ENCODE data around the gene STOML1.
"Not testable (repeated sequence)": the region's sequence is repeated elsewhere in the genome, so short reads cannot be mapped to it uniquely, and the experiment has no call there.

The STOML1 gene

DNA sequence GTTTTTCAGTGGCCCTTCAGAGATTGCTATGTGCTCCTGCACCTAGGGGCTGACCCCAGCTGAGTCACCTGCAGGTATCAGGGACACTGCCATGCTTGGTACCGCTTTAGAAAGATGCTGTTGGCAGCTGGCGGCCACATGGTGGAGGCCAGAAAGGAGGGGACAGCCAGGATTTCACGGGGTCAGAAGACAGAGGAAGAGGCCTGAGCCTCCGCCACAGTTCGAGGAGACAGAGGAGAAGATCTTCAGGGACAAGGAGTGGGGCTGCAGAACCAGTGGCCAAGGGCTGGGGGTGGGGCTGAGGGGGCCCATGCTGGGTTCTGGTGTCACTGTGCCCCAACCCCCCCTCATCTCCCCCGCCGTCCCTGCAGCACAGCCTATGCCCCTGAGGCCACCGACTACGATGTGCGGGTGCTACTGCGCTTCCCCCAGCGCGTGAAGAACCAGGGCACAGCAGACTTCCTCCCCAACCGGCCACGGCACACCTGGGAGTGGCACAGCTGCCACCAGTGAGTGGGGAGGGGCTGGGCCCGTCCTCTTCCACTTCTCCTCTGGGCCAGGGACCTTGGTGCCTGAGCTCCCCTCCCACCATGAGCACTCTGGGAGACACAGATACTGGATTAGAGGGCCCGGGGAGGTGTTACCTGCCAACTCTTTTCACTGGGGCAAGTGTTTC is 45.9 kb downstream of the STOML1 start:
- DNase-seq (ENCODE audit: low read depth), result no peak

GRCh38 chr15:73945130-73945508 is 47.0 kb downstream of the STOML1 start:
- DNase-seq (ENCODE audit: low read depth), result no peak

DNA sequence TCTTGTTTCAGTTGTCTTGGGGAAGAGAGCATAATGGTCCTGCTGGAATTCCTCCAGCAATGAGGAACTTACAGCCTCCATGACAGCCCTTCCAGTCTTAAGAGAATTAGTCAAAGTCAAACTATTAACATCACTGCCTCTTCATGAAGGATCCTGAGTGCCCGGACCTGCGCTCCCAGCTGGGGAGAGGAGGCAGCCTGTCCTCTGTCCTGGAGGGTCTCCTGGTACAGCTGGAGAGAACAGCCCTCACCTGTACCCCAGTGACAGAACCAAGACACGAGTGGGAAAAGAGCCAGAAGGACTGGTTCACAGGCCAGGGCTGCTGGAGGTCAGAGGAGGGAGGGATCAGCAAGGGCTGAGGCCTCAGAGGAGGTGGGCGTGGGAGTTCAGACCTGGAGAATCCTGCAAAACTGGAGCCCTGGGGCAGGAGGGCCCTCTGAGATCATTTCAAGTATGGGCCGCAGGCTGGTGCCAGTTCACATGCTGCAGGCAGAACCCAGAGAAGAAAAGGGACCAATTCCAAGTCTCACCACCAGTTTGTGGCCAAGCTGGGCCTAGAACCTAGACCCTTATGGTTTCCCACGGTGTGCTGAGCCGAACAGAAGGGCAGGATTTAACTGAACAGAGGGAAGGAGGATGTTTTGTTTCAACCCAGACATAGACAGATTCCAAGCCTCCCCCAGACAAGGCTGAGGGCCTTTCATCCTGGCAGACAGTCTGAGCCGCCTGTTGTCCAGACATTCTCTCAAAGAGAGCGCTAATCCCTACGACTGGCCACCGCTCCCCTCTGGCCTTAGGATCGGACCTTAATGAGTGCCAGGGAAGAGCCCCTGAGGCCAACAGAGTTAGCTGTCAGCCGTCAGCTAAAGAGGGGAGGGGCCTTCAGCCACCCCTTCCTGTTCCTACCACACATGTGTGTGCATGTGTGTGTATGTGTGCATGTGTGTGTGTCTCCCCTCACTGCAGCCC is 47.6 kb downstream of the STOML1 start:
- DNase-seq (ENCODE audit: low read depth), result no peak

GRCh38 chr15:73942751-73943270 is 49.3 kb downstream of the STOML1 start:
- no peak for DNase-seq (ENCODE audit: low read depth)

DNA sequence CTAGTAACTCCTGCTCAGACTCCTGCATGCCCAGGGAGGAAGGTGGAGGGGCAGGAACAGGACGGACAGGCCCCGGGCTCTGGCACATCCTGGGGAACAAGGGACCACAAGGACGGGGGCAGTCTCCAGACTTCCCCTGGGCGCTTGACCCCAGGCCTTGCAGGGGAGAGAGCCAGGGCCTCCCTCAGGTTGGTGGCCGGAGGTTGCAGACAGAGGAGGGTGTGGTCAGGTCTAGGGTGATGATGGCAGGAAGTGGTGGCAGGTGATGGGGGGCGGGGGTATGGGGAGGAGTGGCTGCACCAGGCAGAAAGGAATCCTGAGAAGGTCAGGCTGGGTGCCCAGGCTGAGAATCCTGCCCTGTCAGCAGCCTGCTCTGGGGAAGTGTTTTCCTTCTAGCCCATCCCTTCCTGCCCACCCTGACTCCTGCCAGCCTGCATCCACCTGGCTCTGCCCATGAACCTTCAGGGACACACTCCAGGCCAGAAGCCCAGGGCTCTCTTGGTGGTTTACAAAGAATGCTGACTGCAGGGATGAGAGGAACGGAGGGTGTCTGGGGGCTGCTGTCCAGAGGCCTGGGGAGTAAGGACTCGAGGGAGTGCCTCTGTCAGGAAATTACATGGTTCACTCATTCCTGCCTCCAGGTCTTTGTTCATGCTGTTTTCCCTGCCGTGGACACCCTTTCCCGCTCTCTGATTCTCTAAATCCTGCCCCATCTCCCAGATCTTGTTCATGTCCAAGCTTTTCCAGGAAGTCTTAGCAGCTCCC is 50.0 kb downstream of the STOML1 start:
- DNase-seq (ENCODE audit: low read depth), result no peak

DNA sequence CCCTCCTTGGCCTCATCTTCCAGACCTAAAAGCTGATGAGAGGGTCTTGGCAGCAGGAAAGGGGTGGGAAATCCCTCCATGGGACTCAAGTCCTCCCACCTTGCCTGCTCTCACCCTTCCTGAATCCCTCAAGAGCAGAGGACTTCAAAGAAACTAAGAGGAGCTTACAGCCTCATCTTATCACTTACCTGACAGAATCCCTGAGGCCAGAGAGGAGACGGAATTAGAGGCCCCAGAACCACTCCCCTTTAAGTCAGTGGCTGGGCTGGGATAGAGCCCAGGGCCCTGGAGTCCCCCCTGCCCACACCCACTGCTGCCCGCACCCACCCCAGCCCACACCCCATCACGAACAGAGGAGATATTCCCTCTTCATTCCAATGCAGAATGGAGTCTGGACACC is 50.6 kb downstream of the STOML1 start:
- DNase-seq (ENCODE audit: low read depth), result no peak

DNA sequence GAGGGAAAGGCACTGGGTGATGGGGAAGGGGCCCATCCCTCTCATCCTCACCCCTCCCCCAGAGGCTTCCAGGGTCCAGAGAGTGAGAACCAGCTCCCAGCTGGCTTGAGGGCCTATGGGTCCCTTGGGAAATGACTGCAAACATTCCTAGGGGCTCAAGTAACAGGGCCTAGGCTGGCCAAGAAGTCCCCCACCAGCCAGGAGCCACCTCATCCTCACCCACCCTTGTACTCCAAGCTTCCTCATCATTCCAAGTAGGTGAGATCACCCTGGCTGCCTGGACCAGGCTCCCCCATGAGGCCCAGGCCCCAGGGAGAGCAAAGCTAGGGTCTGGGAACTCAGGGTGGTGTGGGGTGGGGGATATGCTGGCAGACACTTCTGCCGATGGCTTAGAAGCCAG is 51.1 kb downstream of the STOML1 start:
- no peak for DNase-seq (ENCODE audit: low read depth)

DNA sequence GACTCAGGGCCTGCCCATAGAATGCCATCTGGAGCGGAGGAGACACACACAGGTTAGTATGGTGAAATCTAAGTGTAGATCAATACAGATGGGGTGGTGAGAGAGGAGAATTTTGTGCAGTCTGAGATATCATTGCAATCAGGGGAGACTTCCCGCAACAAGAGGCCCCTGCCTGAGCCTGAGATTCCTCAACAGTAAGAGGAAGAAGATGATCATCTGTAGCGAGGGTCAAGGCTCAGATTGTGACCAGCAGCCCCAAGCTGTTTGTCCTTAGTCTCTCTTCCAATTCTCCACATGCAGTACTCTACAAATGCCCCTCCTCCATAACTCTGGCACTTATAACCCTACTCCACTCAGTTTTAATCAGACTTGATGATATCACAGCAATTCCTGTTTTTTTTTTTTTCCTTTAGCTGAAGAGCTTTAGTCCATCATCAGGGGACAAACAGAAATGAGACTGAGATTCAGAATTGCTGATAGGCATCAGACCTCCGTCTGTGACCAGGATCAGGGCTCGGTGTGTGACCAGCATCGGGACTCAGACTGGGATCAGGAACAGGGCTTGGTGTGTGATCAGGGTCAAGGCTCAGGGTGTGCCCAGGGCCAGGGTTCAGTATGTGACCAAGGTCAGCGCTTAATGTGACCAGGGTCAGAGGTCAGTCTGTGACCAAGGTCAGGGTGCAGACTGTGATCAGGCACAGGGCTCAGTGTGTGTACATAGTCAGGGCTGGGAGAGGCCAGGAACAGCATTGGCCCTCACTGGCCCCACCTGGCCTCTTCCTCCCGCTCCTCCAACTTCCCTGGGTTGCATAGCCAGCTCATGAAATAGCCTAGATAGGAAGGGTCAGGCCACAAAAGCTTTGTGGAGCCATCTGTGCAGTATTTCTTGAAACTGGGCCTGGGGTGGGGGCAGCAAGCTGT is 51.8 kb downstream of the STOML1 start:
- DNase-seq (ENCODE audit: low read depth), result no peak

DNA sequence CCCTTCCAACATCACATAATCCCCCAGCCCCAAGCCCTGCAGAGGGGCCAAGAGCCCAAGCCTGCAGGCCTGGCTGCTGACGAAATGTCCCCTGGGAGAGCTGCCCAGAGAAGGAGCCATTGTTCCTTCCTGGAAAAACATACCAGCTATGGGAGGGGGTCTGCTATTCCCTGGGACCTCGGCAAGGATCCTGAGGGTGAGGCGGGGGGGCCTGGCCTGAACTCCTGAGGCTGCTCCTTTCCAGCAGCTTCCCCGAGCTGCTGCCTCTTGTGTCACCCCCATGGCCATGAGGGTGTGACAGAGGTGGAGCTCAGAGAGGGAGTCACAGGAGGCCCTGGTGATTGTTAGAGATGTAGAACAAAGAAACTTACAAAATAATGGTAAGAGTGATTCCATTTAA is 53.0 kb downstream of the STOML1 start:
- no peak for DNase-seq (ENCODE audit: low read depth)

DNA sequence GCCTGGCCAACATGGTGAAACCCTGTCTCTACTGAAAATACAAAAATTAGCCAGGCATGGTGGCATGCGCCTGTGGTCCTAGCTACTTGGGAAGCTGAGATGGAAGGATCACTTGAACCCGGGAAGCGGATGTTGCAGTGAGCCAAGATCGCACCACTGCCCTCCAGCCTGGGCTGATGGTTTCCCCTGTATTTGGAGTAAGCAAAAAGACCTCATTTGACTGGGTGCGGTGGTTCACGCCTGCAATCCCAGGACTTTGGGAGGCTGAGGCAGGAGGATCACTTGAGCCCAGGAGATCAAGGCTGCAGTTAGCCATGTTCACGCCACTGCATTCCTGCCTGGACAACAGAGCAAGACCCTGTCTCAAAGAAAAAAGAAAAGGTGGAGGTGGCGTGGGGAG is 53.6 kb downstream of the STOML1 start:
- DNase-seq (ENCODE audit: low read depth), result not testable (repeated sequence)

DNA sequence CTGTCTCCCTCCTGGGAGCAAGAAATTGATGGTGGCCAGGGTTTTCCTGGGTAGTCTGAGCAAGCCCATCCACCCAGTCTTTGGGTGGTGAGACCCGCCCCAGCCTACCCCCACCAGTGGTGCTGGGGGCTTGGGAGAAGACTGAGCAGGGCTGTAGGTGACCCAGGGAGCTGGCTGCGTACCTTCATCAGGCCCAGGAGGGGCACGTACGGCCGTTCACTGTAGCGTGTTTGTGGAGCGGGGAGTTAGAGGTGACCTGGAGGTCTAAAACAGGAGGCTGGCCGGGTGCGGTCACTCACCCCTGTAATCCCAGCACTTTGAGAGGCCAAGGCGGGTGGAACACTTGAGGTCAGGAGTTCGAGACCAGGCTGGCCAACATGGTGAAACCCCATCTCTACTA is 54.4 kb downstream of the STOML1 start:
- DNase-seq (ENCODE audit: low read depth), result no peak

GRCh38 chr15:73937296-73937695 is 54.8 kb downstream of the STOML1 start:
- no peak for DNase-seq (ENCODE audit: low read depth)

- no peak for DNase-seq (ENCODE audit: low read depth)
Observed at GRCh38 chr15:73936588-73937290, 55.4 kb downstream of the STOML1 start.

DNA sequence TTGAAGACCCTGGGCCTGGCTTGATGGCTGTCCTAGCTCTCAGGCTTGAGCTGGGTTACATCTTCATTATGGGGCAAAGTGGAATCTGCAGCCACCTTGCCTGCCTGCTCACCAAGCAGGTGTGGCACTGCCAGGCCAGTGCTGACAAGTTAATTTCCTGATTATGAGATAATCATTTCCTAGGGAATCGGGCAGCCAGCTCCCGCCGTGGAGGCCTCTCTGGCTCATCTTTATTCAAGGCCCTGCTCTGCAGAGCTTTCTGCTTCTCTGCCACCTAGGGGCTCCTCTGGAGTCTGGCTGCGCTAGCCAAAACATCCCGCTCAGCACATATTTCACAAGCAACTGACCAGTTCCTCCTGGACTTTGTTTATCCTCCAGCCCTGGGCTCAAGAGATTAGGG is 55.9 kb downstream of the STOML1 start:
- DNase-seq (ENCODE audit: low read depth), result no peak

DNA sequence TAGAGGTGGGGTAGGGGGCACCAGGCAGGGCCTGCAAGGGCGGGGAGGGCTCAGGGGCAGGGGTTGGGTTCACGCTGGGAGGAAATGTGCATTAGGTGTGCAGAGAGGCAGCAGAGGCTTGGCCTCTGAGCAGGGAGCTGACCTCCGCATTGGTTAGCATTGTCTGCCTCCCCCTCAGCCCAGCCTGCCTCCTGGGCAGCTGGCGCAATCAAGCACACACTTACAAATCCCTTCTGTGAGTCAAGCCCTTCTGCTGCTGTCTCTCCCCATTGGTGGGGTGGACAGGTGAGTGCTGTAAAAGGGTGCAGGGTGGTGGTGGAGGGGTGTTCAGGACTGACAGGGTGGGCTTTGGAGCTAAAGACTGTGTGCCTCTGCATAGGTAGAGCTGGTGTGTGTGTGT is 56.5 kb downstream of the STOML1 start:
- DNase-seq (ENCODE audit: low read depth), result no peak

DNA sequence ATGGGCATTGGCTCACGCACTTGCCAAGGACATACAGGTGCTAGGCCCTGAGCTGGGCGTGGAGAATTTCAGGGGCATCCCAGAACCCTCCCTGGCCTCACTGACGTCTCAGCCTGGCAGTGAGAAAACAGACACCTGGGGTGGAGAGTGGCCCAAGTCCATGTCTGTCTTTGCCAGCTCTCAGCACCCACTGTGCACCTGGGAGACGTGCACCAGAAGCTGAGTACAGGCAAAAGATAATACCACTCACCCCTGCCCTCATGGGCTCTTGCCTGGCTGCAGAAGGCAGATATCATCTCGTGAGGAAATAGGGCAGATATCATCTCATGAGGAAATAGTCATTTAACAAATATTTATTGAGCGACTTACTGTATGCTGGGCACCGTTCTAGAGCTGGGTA is 57.8 kb downstream of the STOML1 start:
- DNase-seq (ENCODE audit: low read depth), result no peak

- DNase-seq (ENCODE audit: low read depth), result no peak
Observed at GRCh38 chr15:73932381-73933191, 59.5 kb downstream of the STOML1 start.

DNA sequence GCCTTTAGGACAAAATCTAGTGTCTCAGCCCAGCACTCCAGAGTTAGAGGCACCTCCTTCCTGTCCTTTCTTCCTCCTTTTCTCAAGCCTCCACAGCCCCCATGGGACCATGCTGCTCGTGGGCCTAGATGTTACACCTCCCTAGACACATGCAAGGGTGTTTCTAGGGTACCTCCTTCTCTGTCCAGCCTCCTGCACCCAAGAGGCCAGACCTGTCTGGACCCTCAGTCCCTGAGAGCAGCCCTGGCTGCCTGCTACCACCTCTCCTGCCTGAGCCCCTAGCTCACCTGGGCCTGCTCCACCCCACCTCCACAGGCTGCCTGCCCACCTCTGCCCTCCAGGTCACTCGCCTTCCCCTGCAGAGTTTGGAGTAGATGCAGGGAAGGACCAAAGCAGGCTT is 60.7 kb downstream of the STOML1 start:
- DNase-seq (ENCODE audit: low read depth), result no peak

GRCh38 chr15:73930790-73931281 is 61.3 kb downstream of the STOML1 start:
- no peak for DNase-seq (ENCODE audit: low read depth)

GRCh38 chr15:73930371-73930770 is 61.7 kb downstream of the STOML1 start:
- DNase-seq (ENCODE audit: low read depth), result no peak

All from stimulated activated CD8-positive, alpha-beta memory T cell treated with anti-CD3 and anti-CD28 coated beads, Interleukin-15, amount 100 ng/mL, for 24 hours (primary cell).